Measurements from ENCODE around the gene MAJIN.

Gene MAJIN

GRCh38 chr11:64909653-64910343 is 62.1 kb downstream of the MAJIN start:
- DNase-seq: no peak

DNA sequence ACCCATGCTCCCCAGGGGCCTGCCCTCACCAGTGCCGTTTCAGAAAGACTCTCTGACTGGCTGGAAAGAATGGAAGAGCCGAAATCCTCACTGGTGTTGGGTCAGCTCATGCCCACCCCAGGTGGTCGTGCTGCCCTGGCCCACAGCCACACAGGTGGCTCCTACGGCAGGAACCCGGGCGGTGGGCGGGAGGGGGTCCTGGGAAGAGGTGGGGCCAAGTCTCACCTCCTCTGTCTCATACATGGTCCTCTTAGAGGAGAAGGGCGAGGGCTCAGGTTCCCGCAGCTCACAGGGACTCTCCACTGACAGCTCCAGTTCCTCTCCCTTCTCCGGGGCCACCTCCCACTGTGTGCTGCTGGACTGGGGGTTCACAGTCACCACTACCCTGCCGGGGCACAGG is 63.1 kb downstream of the MAJIN start:
- no peak for DNase-seq

- DNase-seq: no peak
Measured at GRCh38 chr11:64906314-64906635, 65.6 kb downstream of the MAJIN start.

DNA sequence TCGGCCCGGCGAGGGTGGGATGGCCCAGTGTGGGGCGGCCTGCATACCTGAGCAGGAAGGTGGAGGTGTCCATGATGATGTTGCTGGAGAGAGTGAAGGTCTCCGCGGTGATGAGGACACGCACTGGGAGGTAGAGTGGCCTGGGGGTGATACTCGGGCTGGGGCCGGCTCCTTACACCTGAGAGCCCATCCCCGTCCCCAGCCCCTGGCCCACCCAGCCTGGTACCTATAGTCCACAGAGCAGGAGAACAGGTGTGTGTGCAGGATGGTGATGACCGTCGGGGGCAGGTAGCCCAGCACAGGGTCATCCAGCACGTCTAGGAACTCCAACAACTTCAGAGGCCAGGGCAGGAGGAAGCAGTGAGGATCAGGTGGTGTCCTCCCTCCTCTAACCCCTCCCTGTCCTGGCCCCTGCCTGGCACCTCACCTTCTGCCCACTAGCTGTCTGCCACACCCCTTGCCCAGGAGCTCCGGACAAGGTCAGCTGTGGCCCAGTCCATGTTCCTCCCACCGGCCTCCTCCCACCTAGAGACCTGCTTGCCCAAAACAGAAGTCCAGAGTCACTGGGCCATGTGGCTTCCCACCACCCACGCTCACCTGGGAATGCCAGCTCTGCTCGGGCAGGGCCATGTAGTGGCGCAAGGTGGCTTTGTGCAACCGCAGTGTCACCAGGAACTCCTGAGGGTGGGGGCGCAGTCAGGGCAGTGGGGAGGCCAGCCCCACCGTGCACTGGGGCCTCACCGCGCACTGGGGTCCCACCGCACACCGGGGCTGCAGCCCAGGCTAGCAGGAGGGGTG is 66.2 kb downstream of the MAJIN start:
- no peak for DNase-seq

DNA sequence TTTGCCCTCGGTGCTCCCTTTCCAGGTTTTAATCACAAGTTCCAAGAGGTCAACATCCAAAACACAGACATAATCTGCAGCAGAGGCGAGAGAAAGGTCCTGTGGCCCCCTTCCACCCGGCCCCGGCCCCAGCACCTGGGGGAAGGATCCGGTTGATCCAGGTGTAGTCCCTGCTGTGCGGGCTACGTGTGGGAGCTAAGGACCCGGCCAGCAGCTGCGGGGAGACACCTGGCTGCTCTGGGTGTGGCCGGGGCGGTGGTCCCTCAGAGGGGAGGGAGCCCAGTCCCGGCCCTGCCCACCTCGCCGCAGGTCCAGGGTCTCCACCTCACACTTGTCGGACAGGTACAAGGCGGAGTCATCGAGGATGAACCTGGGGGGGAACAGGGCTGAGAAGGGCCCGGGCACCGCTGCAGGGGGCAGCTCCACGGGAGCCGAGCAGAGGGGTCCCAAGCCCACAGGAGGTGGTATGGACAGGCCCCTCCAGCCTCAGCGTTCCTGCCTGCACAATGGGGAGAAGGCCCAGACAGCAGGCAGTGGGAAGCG is 68.5 kb downstream of the MAJIN start:
- no peak for DNase-seq

DNA sequence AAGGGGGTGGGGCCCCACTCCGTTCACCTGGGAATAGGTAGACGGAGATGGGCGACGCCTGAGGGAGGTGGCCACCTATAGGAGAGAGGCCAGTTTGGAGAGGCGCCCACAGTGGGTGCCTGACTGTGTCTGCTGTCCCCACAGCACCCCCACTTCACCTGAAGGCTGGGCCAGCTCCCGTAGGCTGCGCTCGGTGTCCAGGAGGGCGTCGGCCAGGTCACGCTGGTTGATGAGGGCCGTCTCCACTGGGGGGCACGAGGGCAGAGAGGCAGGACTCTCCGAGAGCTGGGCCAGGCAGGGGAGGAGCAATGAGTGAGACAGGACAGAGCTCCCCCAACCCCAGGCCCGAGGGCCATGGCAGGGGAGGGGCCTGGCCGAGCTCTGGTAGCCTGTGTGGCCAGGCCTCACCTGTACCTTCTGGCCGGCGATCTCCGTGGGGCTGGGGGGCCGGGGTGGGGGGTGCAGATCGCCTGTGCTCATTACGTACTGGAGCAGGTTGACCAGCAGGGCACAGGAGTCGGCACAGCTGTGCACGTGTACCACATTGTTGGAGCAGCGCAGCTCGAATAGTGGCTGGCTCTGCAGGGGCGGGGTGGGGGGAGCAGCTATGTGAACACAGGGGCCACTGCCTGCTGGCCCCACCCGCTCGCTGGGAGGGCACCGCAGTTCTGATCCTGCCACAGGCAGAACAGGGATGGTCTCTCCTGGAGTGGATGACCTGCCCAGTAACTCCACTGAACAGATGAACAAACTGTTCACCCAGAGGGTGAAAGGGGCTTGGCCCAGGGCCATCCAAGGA is 69.6 kb downstream of the MAJIN start:
- no peak for DNase-seq

- DNase-seq: no peak
Measured at GRCh38 chr11:64900774-64901173, 71.1 kb downstream of the MAJIN start.

GRCh38 chr11:64900263-64900678 is 71.6 kb downstream of the MAJIN start:
- no peak for DNase-seq

DNA sequence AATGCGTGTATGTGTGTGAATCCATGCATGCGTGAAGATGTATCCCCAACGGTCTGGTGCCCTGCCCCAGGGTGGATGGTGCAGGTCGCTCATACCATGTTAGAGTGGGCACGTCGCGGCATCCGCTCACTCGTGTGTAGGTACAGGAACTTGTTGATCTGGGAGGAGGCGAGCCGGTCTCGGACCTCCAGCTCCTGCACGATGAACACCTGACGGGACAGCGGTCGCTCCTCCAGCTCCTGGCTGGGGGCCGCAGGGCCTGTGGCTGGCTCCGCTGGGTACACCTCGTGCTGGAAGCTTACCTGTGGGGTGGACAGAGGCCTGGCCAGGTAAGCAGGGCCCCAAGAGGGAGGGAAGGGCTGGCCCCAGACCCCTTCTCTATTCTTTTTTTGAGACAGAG is 73.4 kb downstream of the MAJIN start:
- DNase-seq: no peak

- no peak for DNase-seq
Measured at GRCh38 chr11:64898076-64898445, 73.8 kb downstream of the MAJIN start.

- DNase-seq: no peak
Measured at GRCh38 chr11:64897381-64898075, 74.4 kb downstream of the MAJIN start.

- no peak for DNase-seq
Measured at GRCh38 chr11:64896448-64897022, 75.4 kb downstream of the MAJIN start.

- no peak for DNase-seq
Measured at GRCh38 chr11:64894812-64895452, 77.0 kb downstream of the MAJIN start.

DNA sequence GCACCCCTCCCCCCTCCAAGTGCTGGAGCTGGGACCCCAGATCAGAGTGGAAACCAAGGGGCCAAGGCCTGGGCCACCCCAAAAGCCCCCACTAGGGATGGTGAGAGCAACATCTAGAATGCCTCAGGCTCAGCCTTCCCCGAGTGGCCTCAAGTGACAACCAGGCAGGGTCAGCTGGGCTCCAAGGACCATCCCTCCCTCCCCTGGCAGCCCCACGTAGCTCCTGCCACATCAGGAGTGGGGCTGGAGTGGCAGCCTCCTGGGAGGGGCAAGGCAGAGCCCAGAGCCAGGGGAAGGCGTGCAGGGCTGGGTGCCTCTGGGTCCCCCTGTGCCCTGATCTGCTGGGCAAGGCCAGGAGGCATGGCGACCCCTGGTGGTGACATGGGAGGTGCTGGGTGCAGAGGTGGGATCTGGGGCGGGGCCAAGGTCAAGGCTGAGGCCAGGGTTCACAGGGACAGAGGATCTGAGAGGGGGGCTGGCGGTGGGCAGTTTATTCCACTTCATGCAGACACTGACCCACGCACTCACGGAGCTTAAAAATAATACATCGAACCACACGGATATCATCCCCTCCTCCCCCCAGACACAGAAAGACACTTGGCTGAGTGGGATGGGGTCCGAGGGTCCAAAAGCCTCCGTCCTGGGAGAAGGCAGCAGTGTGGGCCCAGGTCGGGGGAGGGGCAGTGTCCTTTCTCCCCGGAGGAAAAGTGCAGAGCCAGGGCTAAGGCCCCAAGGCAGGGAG is 77.7 kb downstream of the MAJIN start:
- DNase-seq: peak; percentile 45

- DNase-seq: no peak
Measured at GRCh38 chr11:64893194-64894069, 78.5 kb downstream of the MAJIN start.

- DNase-seq: no peak
Measured at GRCh38 chr11:64892838-64893193, 79.1 kb downstream of the MAJIN start.

DNA sequence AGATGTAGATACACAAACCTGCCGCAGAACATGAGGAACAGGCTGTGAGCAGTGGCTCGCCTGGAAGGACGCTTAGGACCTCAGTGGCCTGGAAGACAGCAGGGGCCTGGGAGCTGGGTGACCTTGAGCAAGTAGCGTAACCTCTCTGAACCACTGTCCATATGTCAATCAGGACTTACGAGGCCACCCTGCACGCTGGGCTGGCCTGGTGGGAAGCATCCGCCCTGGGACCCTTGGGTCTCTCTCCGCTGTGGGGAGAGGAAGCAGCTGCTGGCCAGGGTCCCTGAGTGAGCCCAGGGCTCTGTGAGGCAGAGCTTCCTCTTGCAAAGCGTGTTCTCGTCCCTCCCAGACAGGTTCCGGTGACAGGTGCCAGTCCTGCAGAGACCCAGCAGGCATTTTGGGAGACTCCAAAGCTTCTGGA is 79.5 kb downstream of the MAJIN start:
- no peak for DNase-seq

DNA sequence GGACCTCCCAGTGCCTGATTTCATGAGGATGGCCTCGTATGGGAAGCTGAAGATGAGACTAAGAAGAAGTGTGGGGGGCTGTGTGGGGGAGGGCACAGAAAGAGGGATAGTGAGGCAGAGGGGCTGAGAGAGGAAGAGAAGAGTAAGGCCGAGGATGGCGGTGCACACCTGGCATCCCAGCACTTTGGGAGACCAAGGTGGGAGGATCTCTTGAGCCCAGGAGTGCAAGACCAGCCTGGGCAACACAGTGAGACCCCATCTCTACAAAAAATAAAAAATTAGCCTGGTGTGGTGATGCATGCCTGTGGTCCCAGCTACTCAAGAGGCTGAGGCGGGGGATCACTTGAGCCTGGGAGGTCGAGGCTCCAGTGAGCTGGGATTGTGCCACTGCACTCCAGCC is 80.0 kb downstream of the MAJIN start:
- DNase-seq: no peak

DNA sequence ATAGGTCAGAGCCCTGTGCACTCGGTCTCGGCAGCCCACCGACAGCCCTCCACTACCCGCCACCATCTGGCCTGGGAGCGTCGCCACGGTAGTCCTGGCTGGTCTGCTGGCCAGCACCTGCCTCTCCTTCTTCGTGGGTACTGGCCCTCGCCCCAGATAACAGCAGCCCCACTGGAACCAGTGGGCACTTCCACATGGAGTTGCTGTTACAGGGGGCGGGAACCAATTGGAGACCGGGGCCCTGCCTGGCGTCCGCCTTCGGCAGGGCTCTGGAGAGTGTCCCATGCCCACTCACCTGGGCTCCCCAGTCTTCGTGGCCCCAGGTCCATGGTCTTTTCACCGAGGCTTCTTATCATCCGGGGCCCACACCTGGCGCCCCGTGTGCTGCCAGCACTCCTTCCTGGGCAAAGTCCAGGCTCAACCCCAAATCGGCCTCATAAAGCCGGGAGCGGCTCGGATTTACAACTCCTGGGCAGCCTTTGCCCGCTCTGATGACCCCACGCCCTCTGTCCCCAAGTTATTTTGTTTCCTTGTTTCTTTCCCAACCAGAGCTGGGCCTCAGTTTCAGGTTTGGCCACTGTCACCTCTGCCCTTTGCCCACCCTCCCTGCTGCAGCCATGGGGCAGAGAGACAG is 80.6 kb downstream of the MAJIN start:
- DNase-seq: no peak

GRCh38 chr11:64890522-64890939 is 81.4 kb downstream of the MAJIN start:
- no peak for DNase-seq
